GM21528 (cell line): ENCODE data around the gene TRMT11.
"Not testable (repeated sequence)": the region's sequence is repeated elsewhere in the genome, so short reads cannot be mapped to it uniquely, and the experiment has no call there.

ENCODE experiments used
- ATAC-seq: cut with Tn5 transposase; IDR thresholded peaks from one replicate; pipeline ENCODE4 v1.9.1; 2021; ENCODE audit warnings: mild to moderate bottlenecking, moderate library complexity; ENCODE audit not compliant: unreplicated experiment, low FRiP score

The TRMT11 gene

DNA sequence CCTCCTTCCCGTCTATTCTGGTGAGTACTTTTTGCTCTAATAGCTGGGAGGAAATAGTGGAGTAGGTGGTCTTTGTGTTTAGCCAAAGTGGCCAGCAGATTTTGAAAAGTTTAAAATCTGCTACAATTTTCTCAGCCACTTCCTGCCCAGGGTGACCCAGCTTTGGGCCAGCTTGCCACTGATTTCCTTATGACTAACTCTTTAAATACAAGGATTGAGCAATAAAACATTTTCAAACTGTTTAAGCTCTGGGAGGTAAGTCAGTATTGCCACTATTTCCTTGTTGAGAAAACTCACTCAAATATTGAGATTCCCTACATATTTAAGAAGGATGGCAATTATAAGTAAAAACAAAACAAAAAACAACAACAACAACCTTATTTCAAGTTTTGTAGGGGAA, 54.5 kb downstream of the TRMT11 start:
- ATAC-seq, result no peak

DNA sequence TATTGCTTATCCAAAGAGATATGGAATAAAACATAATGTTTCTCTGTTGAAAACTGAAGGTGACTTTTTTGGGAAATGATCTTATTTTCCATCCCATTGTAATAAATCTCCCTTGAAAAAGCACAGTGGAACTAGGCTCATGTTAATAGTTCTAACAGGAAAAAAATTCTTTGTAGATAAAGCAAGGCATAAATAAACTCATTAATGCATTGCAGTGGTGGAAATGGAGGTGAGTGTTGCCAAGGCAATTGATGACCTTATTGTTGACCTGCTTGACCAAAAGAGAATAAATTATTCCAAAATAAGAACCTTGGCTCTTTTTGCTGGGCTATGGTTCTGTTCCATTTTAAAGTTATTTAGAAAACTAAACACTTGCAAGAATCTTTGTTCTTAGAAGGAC, 55.2 kb downstream of the TRMT11 start:
- ATAC-seq, result no peak

DNA sequence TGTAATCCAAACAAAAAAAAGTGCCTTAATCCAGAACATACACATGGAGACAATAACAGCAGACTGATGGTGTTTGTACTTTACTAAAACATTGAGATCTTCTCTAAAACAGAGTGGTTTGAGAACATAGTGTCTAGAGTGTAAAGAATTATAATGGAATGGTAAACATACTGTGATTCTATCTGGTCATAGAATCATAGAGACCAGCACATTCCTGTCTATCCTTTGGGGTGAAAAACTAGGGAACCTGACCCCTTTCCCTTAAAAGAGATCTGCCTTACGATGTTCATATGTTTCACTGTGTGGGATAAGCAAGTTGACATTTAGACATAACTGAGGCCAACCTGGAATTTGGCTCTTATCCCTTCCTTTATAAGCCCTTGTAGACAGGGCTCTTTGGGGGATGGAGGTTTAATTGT, 55.7 kb downstream of the TRMT11 start:
- no peak for ATAC-seq

GRCh38 chr6:126047648-126048047, 61.3 kb downstream of the TRMT11 start:
- no peak for ATAC-seq

GRCh38 chr6:126048635-126049034, 62.3 kb downstream of the TRMT11 start:
- no peak for ATAC-seq

DNA sequence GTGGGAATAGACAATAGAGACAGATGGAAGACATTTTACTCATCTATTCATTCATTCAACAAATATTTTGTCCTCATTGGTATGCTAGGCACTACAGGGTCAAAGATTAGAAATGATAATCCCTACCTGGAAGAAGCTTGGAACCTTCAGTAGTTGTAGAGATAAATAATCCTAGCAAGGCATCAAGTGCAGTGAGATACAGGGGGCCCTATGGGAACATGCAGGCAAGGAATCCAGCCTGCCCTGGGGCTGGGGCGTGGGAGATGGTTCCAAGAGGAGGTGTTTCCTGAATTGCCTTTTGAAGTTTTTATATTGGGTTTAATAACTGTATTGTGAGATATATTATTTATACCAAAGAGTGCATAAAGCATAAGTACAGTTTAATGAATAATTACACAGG, 64.5 kb downstream of the TRMT11 start:
- no peak for ATAC-seq

- ATAC-seq, result no peak
These were observed 65.5 kb downstream of the TRMT11 start for GRCh38 chr6:126051791-126052190.

- ATAC-seq, result no peak
These were observed 66.1 kb downstream of the TRMT11 start for GRCh38 chr6:126052485-126052884.

- no peak for ATAC-seq
These were observed 67.9 kb downstream of the TRMT11 start for GRCh38 chr6:126054258-126054702.

- no peak for ATAC-seq
These were observed 68.5 kb downstream of the TRMT11 start for GRCh38 chr6:126054802-126055201.

DNA sequence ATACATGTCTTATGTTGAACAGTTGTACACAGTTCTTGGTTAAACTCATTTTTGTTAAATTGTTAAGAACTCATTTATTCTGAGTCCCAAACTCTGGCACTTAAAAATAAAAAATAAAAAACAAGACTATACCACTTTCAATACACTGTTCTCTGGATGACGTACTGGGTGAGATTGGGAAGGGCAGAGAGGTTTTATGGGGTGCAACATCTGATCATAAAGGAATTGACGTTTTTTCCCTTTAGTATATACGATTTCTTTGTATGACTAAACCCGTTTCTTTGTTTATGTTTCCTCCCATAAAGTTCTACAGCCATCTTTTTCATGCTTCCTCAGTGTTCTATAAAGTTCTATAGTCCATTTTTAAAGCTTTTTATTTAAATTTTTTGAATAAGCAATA, 69.1 kb downstream of the TRMT11 start:
- ATAC-seq, result no peak

GRCh38 chr6:126056355-126057004, 70.1 kb downstream of the TRMT11 start:
- ATAC-seq, result no peak

DNA sequence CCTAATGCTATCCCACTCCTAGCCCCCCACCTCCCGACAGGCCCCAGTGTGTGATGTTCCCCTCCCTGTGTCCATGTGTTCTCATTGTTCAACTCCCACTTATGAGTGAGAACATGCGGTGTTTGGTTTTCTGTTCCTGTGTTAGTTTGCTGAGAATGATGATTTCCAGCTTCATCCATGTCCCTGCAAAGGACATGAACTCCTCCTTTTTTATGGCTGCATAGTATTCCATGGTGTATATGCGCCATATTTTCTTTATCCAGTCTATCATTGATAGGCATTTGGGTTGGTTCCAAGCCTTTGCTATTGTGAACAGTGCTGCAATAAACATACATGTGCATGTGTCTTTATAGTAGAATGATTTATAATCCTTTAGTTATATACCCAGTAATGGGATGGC, 71.7 kb downstream of the TRMT11 start:
- not testable (repeated sequence) for ATAC-seq

- no peak for ATAC-seq
These were observed 74.1 kb downstream of the TRMT11 start for GRCh38 chr6:126060400-126060799.

- no peak for ATAC-seq
These were observed 77.3 kb downstream of the TRMT11 start for GRCh38 chr6:126063512-126064146.

- no peak for ATAC-seq
These were observed 78.0 kb downstream of the TRMT11 start for GRCh38 chr6:126064257-126064747.

DNA sequence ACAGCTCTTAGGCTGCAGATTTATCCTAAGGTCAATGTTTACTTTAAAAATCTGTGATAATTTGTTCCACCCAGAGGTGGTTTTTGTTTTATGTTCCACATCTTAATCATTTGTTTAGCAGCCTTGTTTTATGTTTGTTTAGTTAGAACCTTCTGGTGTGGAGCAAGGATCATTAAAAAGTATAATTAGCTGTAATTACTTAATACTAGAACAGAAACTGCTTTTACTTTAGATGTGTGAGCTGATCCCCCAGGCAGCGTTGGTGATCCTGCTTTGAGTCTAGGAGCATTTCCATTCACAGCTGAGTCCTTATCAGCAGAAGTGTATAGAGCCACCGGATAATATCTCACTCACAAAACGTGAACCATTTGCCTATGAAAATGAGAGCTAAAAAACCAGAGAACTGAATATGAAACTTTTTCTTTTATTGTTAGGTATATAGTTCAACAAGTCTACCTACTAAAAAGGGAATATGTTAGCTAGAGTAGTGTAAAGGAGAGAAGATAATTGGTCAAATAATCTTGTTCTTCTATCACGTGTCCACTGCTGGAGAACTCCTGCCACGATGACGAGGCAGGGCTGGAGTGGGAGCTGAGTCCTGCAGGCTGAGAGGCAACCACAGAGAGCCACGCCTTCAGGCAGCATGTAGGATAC, 78.5 kb downstream of the TRMT11 start:
- no peak for ATAC-seq

GRCh38 chr6:126066053-126067048, 80.0 kb downstream of the TRMT11 start:
- no peak for ATAC-seq

DNA sequence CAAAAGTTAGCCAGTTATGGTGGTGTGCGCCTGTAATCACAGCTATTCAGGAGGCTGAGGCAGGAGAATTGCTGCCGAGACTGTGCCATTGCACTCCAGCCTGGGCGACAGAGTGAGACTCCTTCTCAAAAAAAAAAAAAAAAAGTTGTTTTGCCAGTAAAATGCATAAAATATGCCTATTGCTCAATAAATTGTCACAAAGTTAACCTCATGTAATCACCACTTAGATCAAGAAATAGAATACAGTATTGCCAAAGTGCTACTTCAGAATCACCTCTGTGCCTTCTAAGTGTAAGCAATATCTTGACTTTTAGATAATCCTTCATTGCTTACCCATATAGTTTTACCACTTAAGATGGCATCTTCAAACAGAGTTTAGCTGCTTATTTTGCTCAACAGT, 80.7 kb downstream of the TRMT11 start:
- ATAC-seq, result no peak

GRCh38 chr6:126069449-126069848, 83.1 kb downstream of the TRMT11 start:
- no peak for ATAC-seq
